22Rv1 (cell line): ENCODE data around the gene C1RL.

Source experiments
- CTCF ChIP-seq: fragments of 450-650 bp; IDR thresholded peaks from 2 replicates; pipeline ENCODE4 v1.5.1; 2017; ENCODE audit warnings: mild to moderate bottlenecking
- ZFX ChIP-seq: fragments of 450-650 bp; IDR thresholded peaks from 2 replicates; pipeline ENCODE4 v1.6.1; 2017; ENCODE audit warnings: antibody characterized with exemption, borderline replicate concordance

DNA sequence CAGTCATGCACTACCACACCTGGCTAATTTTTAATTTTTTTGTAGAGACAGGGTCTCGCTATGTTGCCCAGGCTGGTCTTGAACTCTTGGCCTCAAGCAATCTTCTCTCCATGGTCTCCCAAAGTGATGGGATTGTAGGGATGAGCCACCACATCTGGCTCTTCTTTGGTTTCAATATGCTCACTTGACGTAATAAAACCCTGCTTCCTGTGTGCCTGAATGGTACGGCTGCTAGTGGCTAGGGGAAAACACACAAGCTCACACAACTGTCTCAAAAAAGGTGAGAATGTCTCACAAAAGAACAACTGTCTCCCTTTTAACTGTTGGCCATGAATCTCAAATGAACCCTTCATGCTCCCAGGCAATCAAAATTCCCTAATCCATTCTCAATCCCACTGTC is 33.5 kb downstream of the C1RL start:
- no peak for TF ChIP-seq CTCF
- TF ChIP-seq ZFX: no peak
